Stomach (tissue), 9 donors: ENCODE measurements around the gene POLR3A. TPM values are rescaled to one million over a fixed set of nuclear protein-coding genes. Genes with fewer than 3 reads are reported as not detected.

Experiments
- DNase-seq, 2 donors: peaks; one replicate each; pipeline versions ENCODE4 v3.0.0 to v3.0.0-alpha.2; 2013 to 2019
- H3K27ac ChIP-seq, 5 donors: fragments of 200-600 bp in 4 of 5; sonication (generic) in 4 of 5; one replicate each; pipeline ENCODE4 v1.5.1; 2013 to 2019; ENCODE audit warnings: mild to moderate bottlenecking in 1 of 5, moderate library complexity in 1 of 5
- H3K27me3 ChIP-seq, 3 donors: fragments of 200-600 bp; sonication (generic); one replicate each; pipeline ENCODE4 v1.5.1; 2017 to 2019; ENCODE audit warnings: mixed run types in 1 of 3
- H3K36me3 ChIP-seq, 4 donors: fragments of 200-600 bp; sonication (generic); 1 replicate in 3 of 4; 2 replicates in 1 of 4; pipeline ENCODE4 v1.5.1; 2016 to 2019
- H3K4me1 ChIP-seq, 4 donors: fragments of 200-600 bp; sonication (generic); one replicate each; pipeline ENCODE4 v1.5.1; 2016 to 2019
- H3K4me3 ChIP-seq, 4 donors: fragments of 200-600 bp; sonication (generic) in 3 of 4; one replicate each; pipeline ENCODE4 v1.5.1; 2016 to 2019; ENCODE audit warnings: mild to moderate bottlenecking in 1 of 4
- H3K9me3 ChIP-seq, 4 donors: fragments of 200-600 bp; sonication (generic); one replicate each; pipeline ENCODE4 v1.5.1; 2016 to 2019
- EP300 ChIP-seq: sonication (generic); formaldehyde crosslinking; IDR thresholded peaks from one replicate; pipeline ENCODE4 v1.6.1; 2017; ENCODE audit warnings: antibody characterized with exemption
- POLR2A ChIP-seq, 4 donors: fragments of 450-650 bp; IDR thresholded peaks; one replicate each; pipeline ENCODE4 v1.6.1; 2016; ENCODE audit warnings: antibody characterized with exemption in 4 of 4, control low read depth in 2 of 4, mild to moderate bottlenecking in 1 of 4, moderate library complexity in 1 of 4
- POLR2AphosphoS5 ChIP-seq, 3 donors: sonication (generic); formaldehyde crosslinking; IDR thresholded peaks; one replicate each; pipeline ENCODE4 v1.6.1; 2016; ENCODE audit warnings: antibody characterized with exemption in 3 of 3
- WGBS, 5 donors: extraction: QIAGEN DNeasy Blood & Tissue Kit in 3 of 5; methylation state at CpG; one replicate each; pipeline versions ENCODE4 v1.1.5 to v1.1.7; 2013 to 2018; 5-methylcytosine and 5-hydroxymethylcytosine counted together
- intact Hi-C: fragments of 100-400 bp; cut with DNase I; formaldehyde crosslinking; loops from one replicate; pipeline ENCODE4 v1.15.1; 2023; ENCODE audit warnings: low total_unique reads
- polyA plus RNA-seq, 3 donors: library from polyadenylated mRNA; stranded (reverse); fragments of 200-250 nt; gene quantifications; one replicate each; pipeline ENCODE4 v1.2.3, GENCODE V29; 2013
- total RNA-seq, 5 donors: library from RNA; depleted of rRNA; stranded (reverse); fragments of >200 nt; gene quantifications; one replicate each; pipeline versions ENCODE4 v1.1.0 to v1.2.3, GENCODE V29; 2014 to 2016
- TF ChIP-seq, protein P1 (sequence below), 7 experiments: fragments of 450-650 bp in 4 of 7; fragments of 200-600 bp in 3 of 7; sonication (generic) in 3 of 7; IDR thresholded peaks; one replicate each; pipeline ENCODE4 v1.5.1; 2016 to 2019; ENCODE audit warnings: antibody characterized with exemption in 7 of 7, control low read depth in 2 of 7, mild to moderate bottlenecking in 1 of 7
- donor health status: healthy with polysubstance abuse.
- donor health status: Bipolar disorder and iron deficiency.
- donor health status: healthy.

Gene POLR3A
- total and polyA plus RNA-seq, 8 donors = 2.1 to 25.8 (median 8.9) TPM

DNA sequence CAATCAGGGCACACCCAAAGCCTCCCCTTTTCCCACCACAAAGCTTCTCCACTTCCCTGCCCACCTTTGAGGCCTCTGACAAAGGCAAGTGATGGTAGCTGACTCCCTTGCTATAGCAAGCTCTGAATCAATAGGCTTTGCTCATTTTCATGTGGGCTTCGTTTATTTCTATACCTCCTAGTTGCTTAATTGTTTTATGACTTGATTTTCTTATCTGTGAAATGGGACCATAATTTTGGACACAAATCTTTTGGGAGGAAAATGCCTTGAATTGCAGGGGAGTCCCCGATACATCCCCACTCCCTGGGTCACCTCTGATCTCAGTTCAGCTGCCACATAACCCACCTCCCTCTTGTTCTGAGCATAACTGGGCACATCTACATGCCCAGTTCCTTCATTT is 89.1 kb downstream of the POLR3A start:
- Histone ChIP-seq H3K27me3 (no peaks in the 10 kb centered on the region), H3K9me3 (no peaks in the 10 kb centered on the region), H3K4me1 (peaks cover 0 to 16% (median 6%) of the 10 kb centered on the region in 4 donors), H3K4me3 (no peak overlapping the region), H3K27ac (no peak overlapping the region), H3K36me3 (no peaks in the 10 kb centered on the region)
- no peak for DNase-seq
- WGBS, 5 donors = 93 to 98% (median 95%) methylated on average over 2 of the region's 2 CpGs
- intact Hi-C loops = no loop called here
- TF ChIP-seq EP300 (no peak), POLR2A (IDR thresholded peaks at IDR 0.05) (no peak), POLR2AphosphoS5 (IDR thresholded peaks at IDR 0.05) (no peak)
- TF ChIP-seq, protein P1, sequence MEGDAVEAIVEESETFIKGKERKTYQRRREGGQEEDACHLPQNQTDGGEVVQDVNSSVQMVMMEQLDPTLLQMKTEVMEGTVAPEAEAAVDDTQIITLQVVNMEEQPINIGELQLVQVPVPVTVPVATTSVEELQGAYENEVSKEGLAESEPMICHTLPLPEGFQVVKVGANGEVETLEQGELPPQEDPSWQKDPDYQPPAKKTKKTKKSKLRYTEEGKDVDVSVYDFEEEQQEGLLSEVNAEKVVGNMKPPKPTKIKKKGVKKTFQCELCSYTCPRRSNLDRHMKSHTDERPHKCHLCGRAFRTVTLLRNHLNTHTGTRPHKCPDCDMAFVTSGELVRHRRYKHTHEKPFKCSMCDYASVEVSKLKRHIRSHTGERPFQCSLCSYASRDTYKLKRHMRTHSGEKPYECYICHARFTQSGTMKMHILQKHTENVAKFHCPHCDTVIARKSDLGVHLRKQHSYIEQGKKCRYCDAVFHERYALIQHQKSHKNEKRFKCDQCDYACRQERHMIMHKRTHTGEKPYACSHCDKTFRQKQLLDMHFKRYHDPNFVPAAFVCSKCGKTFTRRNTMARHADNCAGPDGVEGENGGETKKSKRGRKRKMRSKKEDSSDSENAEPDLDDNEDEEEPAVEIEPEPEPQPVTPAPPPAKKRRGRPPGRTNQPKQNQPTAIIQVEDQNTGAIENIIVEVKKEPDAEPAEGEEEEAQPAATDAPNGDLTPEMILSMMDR (IDR thresholded peaks at IDR 0.05) = no peak

DNA sequence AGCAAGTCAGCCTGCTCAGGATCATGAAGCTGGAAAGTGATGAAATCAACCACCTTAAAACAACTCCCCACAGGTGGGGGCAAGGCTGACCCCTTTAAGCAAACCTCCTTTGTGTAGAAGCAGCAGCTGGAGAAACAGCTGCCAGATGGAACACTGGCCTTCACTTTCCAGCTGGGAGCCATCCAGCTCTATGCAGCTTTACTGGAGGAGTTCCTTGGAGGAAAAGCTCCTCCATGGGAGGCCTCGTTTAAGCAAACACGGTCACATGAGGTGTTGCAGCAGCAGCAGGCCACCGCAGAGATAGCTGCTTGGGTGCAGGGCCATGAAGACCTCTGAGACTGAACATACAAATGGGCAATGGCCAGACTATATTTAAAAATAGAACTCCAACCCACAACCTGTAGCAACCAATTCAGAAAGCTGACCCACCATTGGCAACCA is 89.7 kb downstream of the POLR3A start:
- Histone ChIP-seq H3K9me3 (no peaks in the 10 kb centered on the region), H3K36me3 (no peaks in the 10 kb centered on the region), H3K4me3 (no peak overlapping the region), H3K27ac (no peak overlapping the region), H3K4me1 (peaks cover 0 to 16% (median 6%) of the 10 kb centered on the region in 4 donors), H3K27me3 (no peaks in the 10 kb centered on the region)
- TF ChIP-seq POLR2AphosphoS5 (IDR thresholded peaks at IDR 0.05) (peak in 1 of 3 donors; percentile 28), EP300 (no peak)
- peak; percentile 58 to 83 for DNase-seq
- intact Hi-C loops = no loop called here
- 11 to 24% (median 18%) methylated on average over 3 of the region's 3 CpGs; no CpG with 5 or more reads in 1 of the 5 donors for WGBS, 5 donors

GRCh38 chr10:77936697-77937567 is 92.4 kb downstream of the POLR3A start:
- Histone ChIP-seq H3K27ac (no peak overlapping the region), H3K4me1 (peaks cover 0 to 12% (median 4%) of the 10 kb centered on the region in 4 donors), H3K4me3 (no peak overlapping the region), H3K27me3 (no peaks in the 10 kb centered on the region), H3K9me3 (no peaks in the 10 kb centered on the region), H3K36me3 (no peaks in the 10 kb centered on the region)
- DNase-seq = no peak
- 83 to 89% (median 83%) methylated on average over 3 of the region's 3 CpGs for WGBS, 5 donors
- intact Hi-C loops = no loop called here
- TF ChIP-seq, protein P1 (IDR thresholded peaks at IDR 0.05) = no peak
- TF ChIP-seq EP300 (no peak), POLR2AphosphoS5 (IDR thresholded peaks at IDR 0.05) (no peak), POLR2A (IDR thresholded peaks at IDR 0.05) (no peak)

- TF ChIP-seq POLR2AphosphoS5 (IDR thresholded peaks at IDR 0.05) (no peak), EP300 (no peak), POLR2A (IDR thresholded peaks at IDR 0.05) (no peak)
- TF ChIP-seq, protein P1 (IDR thresholded peaks at IDR 0.05) = no peak
- Histone ChIP-seq H3K27ac (no peak overlapping the region), H3K36me3 (no peaks in the 10 kb centered on the region), H3K4me1 (peaks cover 4 to 8% (median 5%) of the 10 kb centered on the region in 4 donors), H3K4me3 (no peak overlapping the region), H3K27me3 (peaks cover 0 to 14% (median 0%) of the 10 kb centered on the region in 3 donors), H3K9me3 (no peaks in the 10 kb centered on the region)
- DNase-seq = no peak
- 74 to 86% (median 80%) methylated on average over 8 of the region's 8 CpGs for WGBS, 5 donors
- intact Hi-C loops = no loop called here
Measured at GRCh38 chr10:77932016-77932715, 97.1 kb downstream of the POLR3A start.
